Prostate gland (tissue), 2 donors: ENCODE data around the gene AGBL4.

ENCODE experiments used
- POLR2A ChIP-seq: fragments of 450-650 bp; IDR thresholded peaks from one replicate; pipeline ENCODE4 v1.6.1; 2016; ENCODE audit warnings: antibody characterized with exemption, mild to moderate bottlenecking
- POLR2AphosphoS5 ChIP-seq: sonication (generic); formaldehyde crosslinking; IDR thresholded peaks from one replicate; pipeline ENCODE4 v1.6.1; 2017; ENCODE audit warnings: antibody characterized with exemption
- TF ChIP-seq, protein P1 (sequence below), 4 experiments: fragments of 200-600 bp in 2 of 4; fragments of 450-650 bp in 2 of 4; sonication (generic) in 2 of 4; IDR thresholded peaks; 1 replicate in 3 of 4; 2 replicates in 1 of 4; pipeline ENCODE4 v1.5.1; 2016 to 2019; ENCODE audit warnings: antibody characterized with exemption in 4 of 4, mild to moderate bottlenecking in 2 of 4, moderate library complexity in 2 of 4

DNA sequence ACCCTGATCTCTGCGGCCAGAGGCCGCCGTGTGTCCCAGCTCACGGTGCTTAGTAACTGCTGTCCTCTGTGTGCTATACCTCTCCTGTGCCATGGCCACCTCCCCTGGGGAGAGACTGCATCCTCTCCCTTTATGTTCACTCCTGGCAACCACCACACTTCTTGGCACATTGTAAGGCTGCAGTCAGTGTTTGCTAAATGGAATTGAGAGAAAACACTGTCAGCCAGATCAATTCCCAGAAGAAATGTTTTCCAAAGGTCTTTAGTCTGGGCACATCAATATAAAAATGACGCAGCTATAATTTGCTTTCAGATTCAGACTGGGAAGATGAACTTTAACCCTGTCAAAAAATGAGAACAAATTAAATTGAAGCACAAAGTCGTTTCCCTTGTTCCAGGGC is 1343.9 kb downstream of the AGBL4 start:
- no peak for TF ChIP-seq POLR2A
- TF ChIP-seq, protein P1, sequence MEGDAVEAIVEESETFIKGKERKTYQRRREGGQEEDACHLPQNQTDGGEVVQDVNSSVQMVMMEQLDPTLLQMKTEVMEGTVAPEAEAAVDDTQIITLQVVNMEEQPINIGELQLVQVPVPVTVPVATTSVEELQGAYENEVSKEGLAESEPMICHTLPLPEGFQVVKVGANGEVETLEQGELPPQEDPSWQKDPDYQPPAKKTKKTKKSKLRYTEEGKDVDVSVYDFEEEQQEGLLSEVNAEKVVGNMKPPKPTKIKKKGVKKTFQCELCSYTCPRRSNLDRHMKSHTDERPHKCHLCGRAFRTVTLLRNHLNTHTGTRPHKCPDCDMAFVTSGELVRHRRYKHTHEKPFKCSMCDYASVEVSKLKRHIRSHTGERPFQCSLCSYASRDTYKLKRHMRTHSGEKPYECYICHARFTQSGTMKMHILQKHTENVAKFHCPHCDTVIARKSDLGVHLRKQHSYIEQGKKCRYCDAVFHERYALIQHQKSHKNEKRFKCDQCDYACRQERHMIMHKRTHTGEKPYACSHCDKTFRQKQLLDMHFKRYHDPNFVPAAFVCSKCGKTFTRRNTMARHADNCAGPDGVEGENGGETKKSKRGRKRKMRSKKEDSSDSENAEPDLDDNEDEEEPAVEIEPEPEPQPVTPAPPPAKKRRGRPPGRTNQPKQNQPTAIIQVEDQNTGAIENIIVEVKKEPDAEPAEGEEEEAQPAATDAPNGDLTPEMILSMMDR (IDR thresholded peaks at IDR 0.05) = no peak
- no peak for TF ChIP-seq POLR2AphosphoS5
